Stimulated activated CD4-positive, alpha-beta T cell treated with anti-CD3 and anti-CD28 coated beads, Interleukin-2, amount 100 ng/mL, for 48 hours (primary cell): Measurements from ENCODE around the gene ANKRD26.

Experiments used
- DNase-seq, 2 donors: peaks; one replicate each; pipeline ENCODE4 v3.0.0-alpha.2; 2020

The ANKRD26 gene

GRCh38 chr10:27019827-27020226, 80.5 kb downstream of the ANKRD26 start:
- no peak for DNase-seq

GRCh38 chr10:26997610-26998009, 102.7 kb downstream of the ANKRD26 start:
- no peak for DNase-seq

- no peak for DNase-seq
Observed at GRCh38 chr10:26994743-26995142, 105.6 kb downstream of the ANKRD26 start.

- DNase-seq: no peak
Observed at GRCh38 chr10:26987851-26988250, 112.4 kb downstream of the ANKRD26 start.

DNA sequence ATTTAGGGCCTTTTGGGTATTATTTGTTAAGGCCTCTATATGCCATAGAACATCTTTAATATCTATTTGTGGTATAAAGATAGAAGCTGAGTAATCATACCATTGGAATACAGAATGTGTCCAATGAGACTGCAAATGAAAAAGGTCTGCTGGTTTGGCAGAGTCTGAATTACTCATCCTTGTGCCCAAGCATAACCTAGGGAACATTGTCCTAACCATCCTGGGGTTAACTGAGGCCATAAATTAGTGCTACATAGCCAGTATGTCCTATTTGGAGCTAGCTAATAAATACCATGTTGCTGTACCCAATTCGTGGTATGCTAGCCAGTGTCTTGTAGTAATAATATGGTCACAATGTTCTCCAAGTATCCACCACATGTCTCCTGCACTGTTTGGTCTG, 117.1 kb downstream of the ANKRD26 start:
- DNase-seq: no peak

GRCh38 chr10:26982058-26982457, 118.2 kb downstream of the ANKRD26 start:
- DNase-seq: no peak

DNA sequence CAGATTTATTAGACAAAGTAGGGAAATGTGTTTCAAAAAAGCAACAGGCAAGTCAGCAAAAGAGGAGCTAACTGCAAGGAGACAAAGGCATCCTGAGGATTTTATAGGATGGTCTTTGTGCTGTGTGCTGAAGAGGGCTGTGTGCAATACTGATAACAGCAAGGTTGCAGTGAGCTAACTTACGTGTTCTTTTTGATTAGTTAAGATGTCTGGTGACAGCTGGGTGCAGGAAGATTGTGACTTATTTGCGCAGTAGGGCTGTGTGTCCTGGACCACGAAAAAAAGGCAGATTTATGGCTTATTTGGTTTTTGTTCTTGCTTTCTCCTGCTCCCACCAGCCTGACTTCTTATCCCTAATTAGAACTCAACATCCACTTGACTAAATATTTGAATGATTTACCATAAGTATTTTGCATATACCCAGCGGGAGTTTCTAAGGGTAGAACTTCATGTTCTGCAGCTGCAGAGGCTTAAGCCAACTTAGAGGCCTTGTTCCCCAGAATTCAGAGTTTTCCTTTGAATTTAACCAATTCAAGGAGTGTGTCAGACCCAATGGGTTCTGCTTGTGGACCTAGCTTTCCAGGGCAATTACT, 119.0 kb downstream of the ANKRD26 start:
- no peak for DNase-seq

GRCh38 chr10:26978519-26978918, 121.8 kb downstream of the ANKRD26 start:
- DNase-seq: no peak

- DNase-seq: no peak
Observed at GRCh38 chr10:26977635-26978034, 122.7 kb downstream of the ANKRD26 start.

GRCh38 chr10:26970667-26971066, 129.6 kb downstream of the ANKRD26 start:
- no peak for DNase-seq

DNA sequence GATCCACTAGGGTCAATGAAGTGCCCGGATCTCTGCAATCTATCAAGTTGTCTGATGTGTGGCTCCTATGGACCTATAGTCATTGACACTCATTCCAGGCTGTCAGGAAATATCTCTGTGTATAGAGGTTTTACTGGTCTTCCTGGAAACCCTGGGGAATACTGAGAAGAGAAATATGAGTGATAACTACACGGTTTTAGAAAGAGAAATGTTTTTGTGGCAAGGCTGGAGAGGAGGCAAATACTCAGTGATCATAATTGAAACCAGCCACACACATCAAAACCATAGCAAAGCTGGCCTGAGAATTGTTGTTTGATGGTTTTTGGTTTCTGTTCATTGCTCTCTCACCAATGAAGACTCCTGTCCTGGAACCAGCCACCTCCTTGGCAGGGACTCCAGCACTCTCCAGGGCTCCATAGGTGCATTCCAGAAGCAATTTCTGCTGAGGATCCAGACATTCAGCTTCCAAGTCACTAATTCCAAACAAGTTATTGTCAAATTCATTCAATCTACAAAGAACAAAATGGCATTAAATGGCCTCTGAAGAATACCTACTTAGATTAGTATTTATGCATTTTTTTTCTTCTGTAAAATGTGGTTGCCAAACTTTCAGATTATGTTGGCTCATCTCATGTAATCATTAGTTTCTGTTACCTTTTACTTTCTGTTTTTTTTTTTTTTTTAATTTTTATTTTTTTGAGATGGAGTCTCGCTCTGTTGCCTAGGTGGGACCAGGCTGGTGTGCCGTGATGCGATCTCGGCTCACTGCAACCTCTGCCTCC, 131.0 kb downstream of the ANKRD26 start:
- DNase-seq: no peak

GRCh38 chr10:26962835-26963234, 137.5 kb downstream of the ANKRD26 start:
- DNase-seq: no peak

- DNase-seq: no peak
Observed at GRCh38 chr10:26960308-26960707, 140.0 kb downstream of the ANKRD26 start.

DNA sequence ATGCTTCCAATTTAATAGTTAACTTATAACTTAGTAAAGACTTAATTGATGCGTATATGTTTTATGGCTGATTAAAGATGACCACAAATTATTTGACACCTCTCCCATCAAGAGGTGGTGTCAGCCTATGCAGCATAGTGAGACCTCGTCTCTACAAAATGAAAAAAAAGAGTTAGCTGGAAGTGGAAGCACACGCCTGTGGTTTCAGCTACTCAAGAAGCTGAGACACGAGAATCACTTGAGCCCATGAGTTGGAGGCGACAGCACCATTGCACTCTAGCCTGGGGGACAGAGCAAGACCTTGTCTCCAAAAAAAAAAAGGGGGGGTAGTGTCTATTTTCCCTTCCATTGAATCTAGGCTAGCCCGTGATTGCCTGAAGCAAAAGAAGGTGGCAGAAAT, 140.5 kb downstream of the ANKRD26 start:
- DNase-seq: no peak
